Keratinocyte (primary cell): ENCODE data around the gene KIF27. TPM values are rescaled to one million over a fixed set of nuclear protein-coding genes. Genes with fewer than 3 reads are reported as not detected.

Source experiments
- DNase-seq: peaks from one replicate; pipeline ENCODE4 v3.0.0-alpha.2; 2011; ENCODE audit warnings: low read depth, missing footprints, low spot score
- FAIRE-seq: peaks from 2 replicates; lab custom pipeline; 2011; peaks lifted over from hg19 to GRCh38; lab: Jason Lieb, UNC
- H2AFZ ChIP-seq: 2 replicates; pipeline ENCODE4 v1.6.0; 2012; ENCODE audit warnings: low read length, control low read depth, inconsistent platforms; ENCODE audit not compliant: control insufficient read depth
- H3K27ac ChIP-seq: 2 replicates; pipeline ENCODE4 v1.5.1; 2011; ENCODE audit warnings: low read length; ENCODE audit not compliant: control insufficient read depth, insufficient read depth
- H3K27me3 ChIP-seq: 3 replicates; pipeline ENCODE4 v1.6.0; 2011; ENCODE audit warnings: low read length; ENCODE audit not compliant: control insufficient read depth, insufficient read depth; ENCODE audit errors: extremely low read depth
- H3K36me3 ChIP-seq, 2 experiments: 2 replicates in 1 of 2; 3 replicates in 1 of 2; pipeline ENCODE4 v1.5.1; 2011; ENCODE audit warnings: low read length in 2 of 2, mild to moderate bottlenecking in 1 of 2; ENCODE audit not compliant: control insufficient read depth in 2 of 2, insufficient read depth in 2 of 2; ENCODE audit errors: extremely low read depth in 1 of 2
- H3K4me1 ChIP-seq: 3 replicates; pipeline ENCODE4 v1.5.1; 2011; ENCODE audit warnings: low read length; ENCODE audit not compliant: control insufficient read depth, insufficient read depth; ENCODE audit errors: extremely low read depth
- H3K4me2 ChIP-seq: 3 replicates; pipeline ENCODE4 v1.6.0; 2011; ENCODE audit warnings: low read depth, low read length; ENCODE audit not compliant: control insufficient read depth, insufficient read depth; ENCODE audit errors: extremely low read depth
- H3K4me3 ChIP-seq, 3 experiments: fragments of 200-600 bp in 1 of 3; sonication (generic) in 1 of 3; 2 replicates in 2 of 3; 3 replicates in 1 of 3; pipeline ENCODE4 v1.5.1; 2011 to 2016; ENCODE audit warnings: low read length in 3 of 3, mild to moderate bottlenecking in 3 of 3, control low read depth in 2 of 3, inconsistent platforms in 1 of 3, low read depth in 1 of 3, mixed read lengths in 1 of 3, mixed run types in 1 of 3, moderate library complexity in 1 of 3; ENCODE audit not compliant: control insufficient read depth in 2 of 3, insufficient read depth in 2 of 3; ENCODE audit errors: extremely low read depth in 1 of 3
- H3K79me2 ChIP-seq: 2 replicates; pipeline ENCODE4 v1.6.0; 2012; ENCODE audit warnings: low read length; ENCODE audit not compliant: control insufficient read depth, insufficient read depth
- H3K9ac ChIP-seq: 3 replicates; pipeline ENCODE4 v1.6.0; 2011; ENCODE audit warnings: low read length; ENCODE audit not compliant: control insufficient read depth, insufficient read depth; ENCODE audit errors: extremely low read depth
- H3K9me1 ChIP-seq: 3 replicates; pipeline ENCODE4 v1.6.0; 2011; ENCODE audit warnings: low read length; ENCODE audit not compliant: control insufficient read depth, insufficient read depth; ENCODE audit errors: extremely low read depth
- H3K9me3 ChIP-seq: 2 replicates; pipeline ENCODE4 v1.5.1; 2012; ENCODE audit warnings: low read depth, low read length; ENCODE audit not compliant: control insufficient read depth
- H4K20me1 ChIP-seq: 3 replicates; pipeline ENCODE4 v1.6.0; 2011; ENCODE audit warnings: low read length; ENCODE audit not compliant: control insufficient read depth, insufficient read depth; ENCODE audit errors: extremely low read depth
- EZH2 ChIP-seq: IDR thresholded peaks from one replicate; pipeline ENCODE4 v1.6.1; 2012; ENCODE audit warnings: inconsistent platforms, mild to moderate bottlenecking, low read length, moderate library complexity
- dilution Hi-C: fragments of 300-500 bp; cut with MboI; formaldehyde crosslinking; loops from one replicate; pipeline ENCODE4 v1.7.0; 2020; ENCODE audit warnings: low sequenced_read_pairs; ENCODE audit not compliant: extremely low pct_ligation_motif_present
- polyA plus RNA-seq, 5 experiments: library from polyadenylated mRNA; depleted of rRNA in 3 of 5; stranded (reverse) in 3 of 5; stranded (forward) in 1 of 5; unstranded in 1 of 5; fragments of >200 nt; gene quantifications; 1 replicate in 1 of 5; 2 replicates in 3 of 5; 3 replicates in 1 of 5; pipeline versions ENCODE4 v1.2.1 to v1.2.3, GENCODE V29; 2011 to 2012; ENCODE audit warnings: missing spikeins in 2 of 5, low read depth in 1 of 5, low replicate concordance in 1 of 5
- TF ChIP-seq, protein P1 (sequence below), 3 experiments: IDR thresholded peaks in 1 of 3; conservative IDR thresholded peaks in 1 of 3; optimal IDR thresholded peaks in 1 of 3; 2 replicates in 2 of 3; 3 replicates in 1 of 3; pipeline versions ENCODE3 to v1.5.1; 2011; ENCODE audit warnings: low read length in 3 of 3, mild to moderate bottlenecking in 3 of 3, moderate library complexity in 2 of 3, control low read depth in 1 of 3, inconsistent platforms in 1 of 3; ENCODE audit not compliant: insufficient read depth in 2 of 3; ENCODE audit errors: extremely low read depth in 1 of 3

The KIF27 gene
- polyA plus RNA-seq, 1 donor (not counting 4 experiments of a cell fraction or from before 2014, with no cell fraction given): 2.2 TPM

DNA sequence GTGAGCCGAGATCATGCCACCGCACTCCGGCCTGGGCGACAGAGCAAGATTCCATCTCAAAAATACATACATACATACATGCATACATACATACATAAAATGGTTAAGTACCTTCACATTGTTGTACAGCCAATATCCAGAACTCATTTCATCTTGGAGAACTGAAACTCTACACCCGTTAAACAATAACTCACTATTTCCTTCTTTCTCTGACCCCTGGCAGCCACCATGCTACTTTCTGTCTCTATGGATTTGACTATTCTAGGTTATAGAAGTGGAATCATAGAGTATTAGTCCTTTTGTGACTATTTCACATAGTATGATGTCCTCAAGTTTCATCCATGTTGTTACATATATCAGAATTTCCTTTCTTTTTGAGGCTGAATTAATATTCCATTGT is 9.6 kb upstream of the KIF27 start:
- dilution Hi-C loops: no loop called here
- DNase-seq (no peak), FAIRE-seq (no peak)
- Histone ChIP-seq H3K79me2 (no peaks in the 10 kb centered on the region), H3K9me3 (no peaks in the 10 kb centered on the region), H2AFZ (peak overlapping the region; percentile 84), H3K27me3 (no peaks in the 10 kb centered on the region), H3K4me1 (peaks cover 30% of the 10 kb centered on the region), H4K20me1 (no peaks in the 10 kb centered on the region), H3K27ac (no peak overlapping the region), H3K9ac (no peak overlapping the region), H3K4me2 (no peak overlapping the region), H3K4me3 (no peak overlapping the region), H3K36me3 (no peaks in the 10 kb centered on the region), H3K9me1 (no peaks in the 10 kb centered on the region)
- TF ChIP-seq EZH2: no peak
- TF ChIP-seq, protein P1, sequence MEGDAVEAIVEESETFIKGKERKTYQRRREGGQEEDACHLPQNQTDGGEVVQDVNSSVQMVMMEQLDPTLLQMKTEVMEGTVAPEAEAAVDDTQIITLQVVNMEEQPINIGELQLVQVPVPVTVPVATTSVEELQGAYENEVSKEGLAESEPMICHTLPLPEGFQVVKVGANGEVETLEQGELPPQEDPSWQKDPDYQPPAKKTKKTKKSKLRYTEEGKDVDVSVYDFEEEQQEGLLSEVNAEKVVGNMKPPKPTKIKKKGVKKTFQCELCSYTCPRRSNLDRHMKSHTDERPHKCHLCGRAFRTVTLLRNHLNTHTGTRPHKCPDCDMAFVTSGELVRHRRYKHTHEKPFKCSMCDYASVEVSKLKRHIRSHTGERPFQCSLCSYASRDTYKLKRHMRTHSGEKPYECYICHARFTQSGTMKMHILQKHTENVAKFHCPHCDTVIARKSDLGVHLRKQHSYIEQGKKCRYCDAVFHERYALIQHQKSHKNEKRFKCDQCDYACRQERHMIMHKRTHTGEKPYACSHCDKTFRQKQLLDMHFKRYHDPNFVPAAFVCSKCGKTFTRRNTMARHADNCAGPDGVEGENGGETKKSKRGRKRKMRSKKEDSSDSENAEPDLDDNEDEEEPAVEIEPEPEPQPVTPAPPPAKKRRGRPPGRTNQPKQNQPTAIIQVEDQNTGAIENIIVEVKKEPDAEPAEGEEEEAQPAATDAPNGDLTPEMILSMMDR (optimal IDR thresholded peaks at IDR 0.05 in 1 of 3, IDR thresholded peaks at IDR 0.05 in 1 of 3, conservative IDR thresholded peaks at IDR 0.05 in 1 of 3; ENCODE audit: extremely low read depth in 1 of 3, insufficient read depth in 2 of 3, low read length in 3 of 3): no peak

DNA sequence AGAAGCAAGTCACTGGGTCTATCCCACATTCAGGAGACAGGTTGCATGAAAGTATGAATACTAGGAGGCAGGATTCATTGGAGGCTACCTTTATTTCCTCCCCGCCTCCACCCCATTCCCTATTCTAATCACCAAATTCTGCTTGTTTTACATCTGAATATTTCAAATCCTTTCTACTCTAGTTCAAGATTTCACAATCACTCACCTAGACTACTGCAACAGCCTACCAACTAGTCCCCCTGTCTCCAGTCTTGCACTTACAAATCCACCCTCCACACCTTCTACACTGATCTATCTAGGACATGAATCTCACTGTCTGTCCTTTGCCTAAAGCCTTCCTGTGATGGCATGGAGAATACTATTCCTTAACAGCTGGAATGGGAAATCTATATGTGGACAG is 6.4 kb upstream of the KIF27 start:
- no peak for FAIRE-seq
- H3K36me3 ChIP-seq: no peaks in the 10 kb centered on the region
- H3K79me2 ChIP-seq: no peaks in the 10 kb centered on the region
- TF ChIP-seq, protein P1 (optimal IDR thresholded peaks at IDR 0.05 in 1 of 3, IDR thresholded peaks at IDR 0.05 in 1 of 3, conservative IDR thresholded peaks at IDR 0.05 in 1 of 3; ENCODE audit: extremely low read depth in 1 of 3, insufficient read depth in 2 of 3, low read length in 3 of 3): no peak
- no peak for TF ChIP-seq EZH2
- dilution Hi-C loops: no loop called here
- H4K20me1 ChIP-seq: no peaks in the 10 kb centered on the region
- no peak overlapping the region for H3K27ac ChIP-seq
- H3K27me3 ChIP-seq: no peaks in the 10 kb centered on the region
- no peak overlapping the region for H3K9ac ChIP-seq
- H3K4me1 ChIP-seq: peaks cover 10% of the 10 kb centered on the region
- no peak overlapping the region for H3K4me2 ChIP-seq
- no peak for DNase-seq
- no peak overlapping the region for H3K4me3 ChIP-seq
- H2AFZ ChIP-seq: no peak overlapping the region
- no peaks in the 10 kb centered on the region for H3K9me3 ChIP-seq
- H3K9me1 ChIP-seq: no peaks in the 10 kb centered on the region
